Hippocampal formation (tissue), 2 donors: ENCODE data around the gene PIP5K1B.

Experiments used
- DNase-seq, 2 donors: peaks; one replicate each; lab custom pipeline; 2025; lab: John Stamatoyannopoulos, UW

The PIP5K1B gene

GRCh38 chr9:68738358-68738757 is 33.3 kb downstream of the PIP5K1B start:
- no peak for DNase-seq

GRCh38 chr9:68739621-68740174 is 34.7 kb downstream of the PIP5K1B start:
- DNase-seq, result no peak

GRCh38 chr9:68740561-68740960 is 35.5 kb downstream of the PIP5K1B start:
- DNase-seq, result no peak

DNA sequence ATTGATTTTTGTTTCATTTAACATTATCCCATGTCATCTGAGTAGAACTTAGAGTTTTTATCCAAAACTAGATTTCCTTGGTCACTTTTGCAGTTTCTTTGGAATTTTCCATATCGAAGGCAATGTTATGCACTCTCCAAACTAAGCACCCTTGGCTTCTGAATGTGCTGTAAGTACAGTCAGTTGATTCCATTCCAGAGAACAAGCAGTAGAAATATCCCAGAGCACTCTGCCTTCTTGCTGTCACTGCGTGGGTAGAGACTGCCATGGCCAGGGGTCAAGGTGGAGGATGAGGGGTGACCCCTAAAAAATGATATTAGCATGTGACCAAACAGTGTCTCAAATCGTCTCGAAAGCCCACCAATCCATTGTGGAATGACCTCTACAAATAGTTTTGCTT is 36.2 kb downstream of the PIP5K1B start:
- DNase-seq, result no peak

GRCh38 chr9:68741704-68742332 is 36.8 kb downstream of the PIP5K1B start:
- no peak for DNase-seq

DNA sequence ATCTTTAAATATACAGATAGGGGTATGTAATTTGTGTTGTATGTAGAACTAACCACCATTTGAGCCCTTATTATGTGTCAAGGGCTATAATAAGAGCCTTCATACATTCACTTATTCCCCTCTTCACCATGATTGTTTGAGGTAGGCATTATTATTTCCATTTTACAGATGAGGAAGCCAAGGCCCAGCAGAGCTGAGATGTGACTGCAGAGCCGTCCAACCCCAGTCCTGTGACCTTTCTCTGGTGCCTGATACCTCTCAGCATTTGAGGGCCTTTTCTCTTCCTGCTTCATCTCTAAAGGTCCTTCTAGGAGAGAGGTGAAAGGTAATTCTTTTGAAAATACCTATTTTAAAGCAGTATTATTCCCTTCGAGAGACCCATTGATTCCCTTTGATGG is 37.3 kb downstream of the PIP5K1B start:
- no peak for DNase-seq

- no peak for DNase-seq
These were observed 39.4 kb downstream of the PIP5K1B start for GRCh38 chr9:68744426-68744825.

DNA sequence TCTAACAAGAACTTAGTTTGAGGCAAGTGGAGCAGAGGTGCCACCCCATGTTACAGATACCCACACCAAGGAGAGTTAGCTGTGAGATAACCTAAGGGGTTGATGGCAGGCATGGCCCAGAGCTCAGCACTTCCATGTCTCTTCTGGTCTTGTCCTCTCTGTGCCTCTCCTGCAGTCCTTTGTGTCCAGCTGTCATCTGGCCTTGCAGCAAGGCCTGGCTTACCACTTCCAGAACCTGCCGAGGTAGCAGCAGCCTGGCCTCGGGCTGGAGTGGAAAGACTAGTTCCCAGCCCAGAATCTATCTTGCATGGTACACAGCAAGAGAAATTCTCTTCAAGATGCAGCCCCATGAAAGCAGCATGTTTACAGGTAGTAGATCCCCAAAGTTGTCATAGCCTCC is 41.5 kb downstream of the PIP5K1B start:
- no peak for DNase-seq

GRCh38 chr9:68747043-68747533 is 42.0 kb downstream of the PIP5K1B start:
- no peak for DNase-seq

DNA sequence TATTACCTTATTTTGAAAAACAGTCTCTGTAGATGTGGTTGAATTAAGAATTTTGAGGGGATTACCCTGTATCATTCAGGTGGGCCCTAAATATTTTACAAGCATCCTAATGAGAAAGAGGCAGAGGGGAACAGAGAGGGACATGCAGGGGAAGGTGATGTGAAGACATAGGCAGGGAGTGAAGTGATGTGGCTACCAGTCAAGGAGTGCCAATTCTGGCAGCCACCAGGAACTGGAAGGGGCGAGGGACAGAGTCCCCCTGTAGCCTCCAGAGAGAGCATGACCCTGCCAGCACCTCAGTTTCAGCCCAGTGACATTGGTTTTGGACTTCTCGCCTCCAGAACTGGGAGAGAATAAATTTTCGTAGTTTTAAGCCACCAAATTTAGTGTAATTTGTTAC is 44.1 kb downstream of the PIP5K1B start:
- DNase-seq, result no peak

DNA sequence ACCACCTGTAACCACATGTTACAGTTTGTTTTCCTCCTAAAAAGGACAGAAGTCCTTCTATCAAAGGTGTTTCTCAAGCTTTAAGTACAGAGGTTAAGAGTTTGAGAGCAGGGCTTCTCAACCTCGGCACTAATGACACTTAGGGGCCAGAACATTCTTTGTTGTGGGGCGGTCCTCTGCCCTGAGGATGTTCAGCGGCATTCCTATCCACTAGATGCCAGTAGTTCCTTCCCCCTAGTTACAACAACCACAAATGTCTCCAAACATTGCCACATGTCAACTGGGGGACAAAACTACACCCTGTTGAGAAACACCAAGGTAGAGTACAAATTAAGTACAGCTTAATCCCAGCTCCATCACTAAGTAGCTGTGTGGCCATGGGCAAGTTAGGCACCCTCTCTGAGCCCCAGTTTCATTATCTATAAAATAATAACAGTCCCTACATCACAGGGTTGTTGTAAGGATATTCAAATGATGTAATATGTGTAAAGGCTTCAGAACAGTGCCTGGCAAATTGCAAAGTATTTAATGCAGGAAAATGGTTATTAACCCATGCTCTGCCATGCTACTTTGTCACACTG is 44.6 kb downstream of the PIP5K1B start:
- no peak for DNase-seq

GRCh38 chr9:68750255-68750654 is 45.2 kb downstream of the PIP5K1B start:
- no peak for DNase-seq

GRCh38 chr9:68750786-68751185 is 45.7 kb downstream of the PIP5K1B start:
- no peak for DNase-seq

- DNase-seq, result no peak
These were observed 46.5 kb downstream of the PIP5K1B start for GRCh38 chr9:68751556-68751955.

- no peak for DNase-seq
These were observed 50.0 kb downstream of the PIP5K1B start for GRCh38 chr9:68755051-68755450.

DNA sequence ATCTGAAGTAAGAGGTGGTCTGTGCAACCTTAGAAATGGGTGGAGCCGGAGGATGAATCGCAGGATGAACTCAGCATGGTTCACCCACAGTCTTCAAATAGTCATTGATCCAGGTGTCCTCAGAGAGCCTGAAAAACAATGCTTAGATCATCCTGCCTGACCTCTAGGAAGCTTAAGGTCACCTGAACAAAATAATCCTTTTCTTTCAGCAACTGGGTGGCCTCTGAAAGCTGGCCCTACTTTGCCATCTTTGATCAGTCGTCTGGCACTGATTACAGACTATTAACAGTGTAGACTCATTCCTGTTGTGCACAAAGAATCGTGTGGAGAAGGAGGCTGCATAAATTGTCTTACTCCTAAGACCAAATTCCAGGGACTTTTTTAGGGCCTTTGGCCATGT is 50.7 kb downstream of the PIP5K1B start:
- no peak for DNase-seq

DNA sequence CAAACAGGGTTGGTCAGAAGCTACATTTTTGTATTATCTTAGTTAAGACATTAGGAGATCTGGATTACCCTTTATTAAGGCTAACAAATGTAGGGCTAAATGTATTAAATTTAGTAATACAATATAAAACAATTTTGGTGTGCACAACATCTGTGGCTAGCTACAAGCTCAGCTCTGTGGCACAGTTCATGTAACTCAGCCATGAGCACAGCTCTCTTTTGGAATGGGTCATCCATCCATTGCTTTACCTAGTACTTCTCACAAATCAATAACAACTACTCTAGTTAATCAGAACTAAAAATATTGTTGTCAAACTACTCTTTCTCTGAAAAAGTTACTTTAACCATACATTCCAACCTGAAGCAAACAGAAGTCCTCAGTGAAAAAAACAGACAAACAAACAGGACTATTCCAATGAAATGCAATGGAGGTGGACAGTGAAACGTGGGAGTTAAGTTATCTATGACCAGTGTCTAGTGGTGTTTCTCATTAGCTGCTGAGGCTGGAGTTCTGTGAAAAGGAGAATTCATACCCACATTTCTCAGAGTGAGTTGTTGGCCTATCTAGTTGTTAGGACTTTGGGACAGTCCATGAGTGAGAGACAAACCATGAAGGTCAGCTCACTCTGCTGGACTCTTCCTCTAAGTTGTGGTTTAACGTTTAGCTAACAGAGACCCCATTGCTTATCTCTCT is 55.1 kb downstream of the PIP5K1B start:
- no peak for DNase-seq

DNA sequence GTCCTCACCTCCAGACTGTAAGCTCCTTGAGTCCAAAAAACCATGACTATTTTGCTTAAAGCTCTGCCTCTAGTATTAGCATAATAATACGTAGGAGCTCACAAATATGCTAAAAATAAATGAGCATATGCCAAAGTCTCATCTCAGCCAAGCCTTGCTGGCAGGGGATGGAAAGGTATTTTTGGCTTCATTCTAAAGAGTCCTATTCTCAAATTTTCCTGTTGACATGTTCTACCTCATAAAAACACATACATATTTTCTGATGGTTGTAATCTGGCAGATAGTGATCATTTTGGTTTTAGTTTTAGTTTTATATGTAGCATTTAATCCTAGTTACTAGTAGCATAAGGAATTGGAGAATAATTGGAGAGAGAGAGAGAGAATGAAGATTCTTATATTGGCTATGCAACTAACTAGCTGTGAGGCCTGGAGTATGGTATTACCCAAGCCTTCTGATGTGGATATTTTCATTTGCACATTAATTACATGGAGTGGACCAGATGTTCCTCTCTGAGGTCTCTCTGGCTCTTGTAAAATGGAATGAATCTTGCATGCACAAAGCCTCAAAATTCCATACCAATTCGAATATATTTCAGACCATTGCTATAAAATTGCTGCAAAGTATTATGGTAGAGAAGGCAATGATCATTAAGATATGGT is 55.8 kb downstream of the PIP5K1B start:
- DNase-seq, result no peak

- DNase-seq, result no peak
These were observed 57.5 kb downstream of the PIP5K1B start for GRCh38 chr9:68762570-68762969.

- DNase-seq, result no peak
These were observed 58.1 kb downstream of the PIP5K1B start for GRCh38 chr9:68763104-68763503.

GRCh38 chr9:68768619-68769018 is 63.6 kb downstream of the PIP5K1B start:
- no peak for DNase-seq

GRCh38 chr9:68769852-68770251 is 64.8 kb downstream of the PIP5K1B start:
- no peak for DNase-seq

DNA sequence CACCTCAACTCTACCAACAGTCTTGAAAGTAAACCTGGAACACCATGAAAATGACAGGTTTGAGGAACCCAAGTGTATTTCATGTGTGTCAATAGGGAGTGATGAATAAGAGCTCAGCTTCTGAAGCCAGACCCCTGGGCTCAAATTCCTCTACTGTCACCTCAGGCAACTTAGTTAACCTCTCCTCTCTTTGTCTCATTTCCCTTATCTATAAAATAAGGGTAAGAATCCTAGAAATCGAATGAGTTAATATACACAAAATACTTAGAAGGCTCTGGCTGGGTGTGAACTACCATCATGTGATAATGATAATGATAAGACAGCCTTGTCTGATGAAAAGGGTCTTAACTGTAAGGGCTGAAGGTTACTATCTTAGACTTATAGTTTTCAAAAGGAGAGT is 66.3 kb downstream of the PIP5K1B start:
- DNase-seq, result no peak
